IPS-11a (cell line): Measurements from ENCODE around the gene IKZF3.
"Not testable (repeated sequence)": the region's sequence is repeated elsewhere in the genome, so short reads cannot be mapped to it uniquely, and the experiment has no call there.

Source experiments
- H3K4me3 ChIP-seq: one replicate; pipeline ENCODE4 v1.5.1; 2013; ENCODE audit warnings: low read depth, low read length, control low read depth

The IKZF3 gene

GRCh38 chr17:39757176-39757662, 106.9 kb downstream of the IKZF3 start:
- no peak overlapping the region for H3K4me3 ChIP-seq

- H3K4me3 ChIP-seq: no peak overlapping the region
These were observed 107.6 kb downstream of the IKZF3 start for GRCh38 chr17:39756380-39757079.

- no peak overlapping the region for H3K4me3 ChIP-seq
These were observed 108.3 kb downstream of the IKZF3 start for GRCh38 chr17:39755554-39756379.

GRCh38 chr17:39754958-39755553, 109.1 kb downstream of the IKZF3 start:
- H3K4me3 ChIP-seq: peak overlapping the region; percentile 62

GRCh38 chr17:39754161-39754957, 109.8 kb downstream of the IKZF3 start:
- H3K4me3 ChIP-seq: peak overlapping the region; percentile 62

- H3K4me3 ChIP-seq: peak overlapping the region; percentile 62
These were observed 110.5 kb downstream of the IKZF3 start for GRCh38 chr17:39753514-39754160.

GRCh38 chr17:39752241-39752881, 111.8 kb downstream of the IKZF3 start:
- H3K4me3 ChIP-seq: no peak overlapping the region

GRCh38 chr17:39751637-39752036, 112.5 kb downstream of the IKZF3 start:
- no peak overlapping the region for H3K4me3 ChIP-seq

- no peak overlapping the region for H3K4me3 ChIP-seq
These were observed 113.0 kb downstream of the IKZF3 start for GRCh38 chr17:39751016-39751543.

GRCh38 chr17:39750131-39751015, 113.7 kb downstream of the IKZF3 start:
- no peak overlapping the region for H3K4me3 ChIP-seq

GRCh38 chr17:39748444-39749034, 115.6 kb downstream of the IKZF3 start:
- not testable (repeated sequence) for H3K4me3 ChIP-seq

GRCh38 chr17:39747745-39748144, 116.4 kb downstream of the IKZF3 start:
- no peak overlapping the region for H3K4me3 ChIP-seq

GRCh38 chr17:39746145-39746461, 118.0 kb downstream of the IKZF3 start:
- no peak overlapping the region for H3K4me3 ChIP-seq

GRCh38 chr17:39745335-39746144, 118.6 kb downstream of the IKZF3 start:
- no peak overlapping the region for H3K4me3 ChIP-seq

- H3K4me3 ChIP-seq: no peak overlapping the region
These were observed 119.3 kb downstream of the IKZF3 start for GRCh38 chr17:39744836-39745215.

GRCh38 chr17:39744075-39744835, 119.9 kb downstream of the IKZF3 start:
- no peak overlapping the region for H3K4me3 ChIP-seq

- no peak overlapping the region for H3K4me3 ChIP-seq
These were observed 121.2 kb downstream of the IKZF3 start for GRCh38 chr17:39742856-39743436.
